Smooth muscle cell (in vitro differentiated cells): Measurements from ENCODE around the gene CTNNB1. TPM values are rescaled to one million over a fixed set of nuclear protein-coding genes. Genes with fewer than 3 reads are reported as not detected.
A peak's percentile ranks its signal among the peaks of the same experiment; 100 is the strongest.

Experiments
- DNase-seq: peaks from one replicate; lab custom pipeline; 2025; ENCODE audit not compliant: unreplicated experiment; lab: John Stamatoyannopoulos, UW
- H2AFZ ChIP-seq: fragments of 200-600 bp; sonication (generic); 2 replicates; pipeline ENCODE4 v1.6.0; 2016; ENCODE audit warnings: antibody characterized with exemption, low read depth, mild to moderate bottlenecking
- H3F3A ChIP-seq: fragments of 200-600 bp; sonication (generic); 2 replicates; pipeline ENCODE4 v1.6.0; 2017; ENCODE audit warnings: antibody characterized with exemption, low read depth
- H3K27ac ChIP-seq: fragments of 200-600 bp; sonication (generic); 2 replicates; pipeline ENCODE4 v1.5.1; 2016; ENCODE audit warnings: low read depth, mild to moderate bottlenecking
- H3K27me3 ChIP-seq: fragments of 200-600 bp; sonication (generic); 2 replicates; pipeline ENCODE4 v1.6.1; 2016; ENCODE audit warnings: low read depth, mild to moderate bottlenecking
- H3K36me3 ChIP-seq: fragments of 200-600 bp; sonication (generic); 2 replicates; pipeline ENCODE4 v1.5.1; 2016; ENCODE audit warnings: low read depth
- H3K4me1 ChIP-seq: fragments of 200-600 bp; sonication (generic); 2 replicates; pipeline ENCODE4 v1.5.1; 2016; ENCODE audit warnings: low read depth
- H3K4me2 ChIP-seq: fragments of 200-600 bp; sonication (generic); 2 replicates; pipeline ENCODE4 v1.6.0; 2016; ENCODE audit warnings: mild to moderate bottlenecking
- H3K4me3 ChIP-seq: fragments of 200-600 bp; sonication (generic); 2 replicates; pipeline ENCODE4 v1.5.1; 2016; ENCODE audit warnings: mild to moderate bottlenecking
- H3K79me2 ChIP-seq: fragments of 200-600 bp; sonication (generic); 2 replicates; pipeline ENCODE4 v1.6.0; 2016; ENCODE audit warnings: low read depth, mild to moderate bottlenecking
- H3K9ac ChIP-seq: fragments of 200-600 bp; sonication (generic); 2 replicates; pipeline ENCODE4 v1.6.0; 2016; ENCODE audit warnings: low read depth
- H3K9me3 ChIP-seq: fragments of 200-600 bp; sonication (generic); replicated peaks from 2 replicates; pipeline ENCODE4 v1.5.1; 2016; ENCODE audit warnings: low read depth
- H4K20me1 ChIP-seq: fragments of 200-600 bp; sonication (generic); 2 replicates; pipeline ENCODE4 v1.6.0; 2016; ENCODE audit warnings: low read depth
- CTCF ChIP-seq: fragments of 200-600 bp; sonication (generic); IDR thresholded peaks from 2 replicates; pipeline ENCODE4 v1.5.1; 2017; ENCODE audit warnings: borderline replicate concordance, mild to moderate bottlenecking, antibody characterized with exemption; ENCODE audit not compliant: insufficient read depth, poor library complexity, severe bottlenecking
- WGBS: methylation state at CpG from one replicate; pipeline ENCODE4 v1.1.7; 2016; ENCODE audit warnings: low lambda C conversion rate; 5-methylcytosine and 5-hydroxymethylcytosine counted together
- polyA plus RNA-seq: library from polyadenylated mRNA; unstranded; fragments of >200 nt; fragmentation: Nextera tagmentation; extraction: Ambion mirVana; gene quantifications from 2 replicates; pipeline ENCODE4 v1.2.1, GENCODE V29; 2016
- total RNA-seq: library from RNA; depleted of rRNA; stranded (reverse); fragments of >200 nt; gene quantifications from 2 replicates; pipeline ENCODE4 v1.2.3, GENCODE V29; 2014

CTNNB1 gene
- total and polyA plus RNA-seq, 2 experiments from 2014 or later: 167 to 957 TPM

GRCh38 chr3:41267975-41268640, 68.8 kb downstream of the CTNNB1 start:
- DNase-seq: no peak
- H3K4me3 ChIP-seq: no peak overlapping the region
- peak overlapping the region; percentile 29 for H3K4me2 ChIP-seq
- no peaks in the 10 kb centered on the region for H3K36me3 ChIP-seq
- no peak overlapping the region for H2AFZ ChIP-seq
- no peak for TF ChIP-seq CTCF
- 58% methylated on average over 8 of the region's 8 CpGs for WGBS
- H3K27ac ChIP-seq: peak overlapping the region; percentile 63
- no peaks in the 10 kb centered on the region for H3K79me2 ChIP-seq
- H3K9me3 ChIP-seq: no peaks in the 10 kb centered on the region
- H3K4me1 ChIP-seq: no peaks in the 10 kb centered on the region
- peaks cover 14% of the 10 kb centered on the region for H3F3A ChIP-seq
- H3K9ac ChIP-seq: no peak overlapping the region
- no peaks in the 10 kb centered on the region for H4K20me1 ChIP-seq
- H3K27me3 ChIP-seq: no peaks in the 10 kb centered on the region

- Histone ChIP-seq H3K36me3 (no peaks in the 10 kb centered on the region), H3K79me2 (no peaks in the 10 kb centered on the region), H3K27ac (no peak overlapping the region), H3K27me3 (no peaks in the 10 kb centered on the region), H3K9ac (no peak overlapping the region), H3K4me2 (no peak overlapping the region), H3K9me3 (no peaks in the 10 kb centered on the region), H4K20me1 (no peaks in the 10 kb centered on the region), H2AFZ (no peak overlapping the region), H3K4me3 (no peak overlapping the region), H3K4me1 (no peaks in the 10 kb centered on the region), H3F3A (no peaks in the 10 kb centered on the region)
- WGBS: 98% methylated on average over 1 of the region's 1 CpG
- TF ChIP-seq CTCF: no peak
- no peak for DNase-seq
Observed at GRCh38 chr3:41272667-41273066, 73.4 kb downstream of the CTNNB1 start.

- Histone ChIP-seq H3K9me3 (no peaks in the 10 kb centered on the region), H3K27me3 (no peaks in the 10 kb centered on the region), H3K4me2 (peak overlapping the region; percentile 18), H3K9ac (no peak overlapping the region), H3F3A (no peaks in the 10 kb centered on the region), H3K79me2 (no peaks in the 10 kb centered on the region), H4K20me1 (no peaks in the 10 kb centered on the region), H2AFZ (no peak overlapping the region), H3K4me3 (no peak overlapping the region), H3K27ac (peak overlapping the region; percentile 62), H3K4me1 (peaks cover 6% of the 10 kb centered on the region), H3K36me3 (no peaks in the 10 kb centered on the region)
- TF ChIP-seq CTCF: no peak
- no peak for DNase-seq
Observed at GRCh38 chr3:41274944-41275668, 75.8 kb downstream of the CTNNB1 start.
